Uterus (tissue), 4 donors: ENCODE data around the gene CLDN18. TPM values are rescaled to one million over a fixed set of nuclear protein-coding genes. Genes with fewer than 3 reads are reported as not detected.

Experiments used
- DNase-seq, 2 donors: peaks; one replicate each; pipeline ENCODE4 v3.0.0-alpha.2; 2019 to 2020
- H3K27ac ChIP-seq, 2 donors: fragments of 200-600 bp; sonication (generic); 1 replicate in 1 of 2; 2 replicates in 1 of 2; pipeline ENCODE4 v1.5.1; 2016 to 2018
- H3K27me3 ChIP-seq, 2 donors: fragments of 200-600 bp; sonication (generic); one replicate each; pipeline ENCODE4 v1.5.1; 2018 to 2019; ENCODE audit warnings: control low read depth in 1 of 2
- H3K36me3 ChIP-seq, 2 donors: fragments of 200-600 bp; sonication (generic); one replicate each; pipeline ENCODE4 v1.5.1; 2019; ENCODE audit warnings: control low read depth in 1 of 2
- H3K4me1 ChIP-seq, 2 donors: fragments of 200-600 bp; sonication (generic); one replicate each; pipeline ENCODE4 v1.5.1; 2018 to 2019; ENCODE audit warnings: control low read depth in 1 of 2
- H3K4me3 ChIP-seq, 2 donors: fragments of 200-600 bp; sonication (generic); 1 replicate in 1 of 2; 2 replicates in 1 of 2; pipeline ENCODE4 v1.5.1; 2018 to 2019; ENCODE audit warnings: mild to moderate bottlenecking in 1 of 2
- H3K9me3 ChIP-seq, 2 donors: fragments of 200-600 bp; sonication (generic); one replicate each; pipeline ENCODE4 v1.5.1; 2019; ENCODE audit warnings: control low read depth in 1 of 2
- CTCF ChIP-seq, 4 experiments: fragments of 200-600 bp in 2 of 4; fragments of 450-650 bp in 2 of 4; sonication (generic) in 2 of 4; IDR thresholded peaks; one replicate each; pipeline ENCODE4 v1.5.1; 2016 to 2019; ENCODE audit warnings: antibody characterized with exemption in 4 of 4, mild to moderate bottlenecking in 2 of 4, moderate library complexity in 1 of 4
- POLR2A ChIP-seq, 2 donors: fragments of 450-650 bp; IDR thresholded peaks; one replicate each; pipeline ENCODE4 v1.6.1; 2016; ENCODE audit warnings: antibody characterized with exemption in 2 of 2, mild to moderate bottlenecking in 1 of 2, moderate library complexity in 1 of 2
- intact Hi-C: fragments of 100-400 bp; cut with DNase I; formaldehyde crosslinking; loops from one replicate; pipeline ENCODE4 v1.15.1; 2023; ENCODE audit warnings: low total_unique reads
- total RNA-seq, 4 donors: library from RNA; depleted of rRNA in 3 of 4; stranded (reverse); fragments of >200 nt in 3 of 4; gene quantifications; one replicate each; pipeline versions ENCODE4 v1.1.0 to v1.2.4, GENCODE V29; 2014 to 2023
- donor health status: DM: yes; HTN: yes; CAD: no.

CLDN18 gene
- not detected for total RNA-seq

GRCh38 chr3:138009476-138010272 is at the start of gene CLDN18:
CLDN18 (plus strand) TSS chr3:138010165; CDS start chr3:138010226, 61 bp downstream.
- H3K9me3 ChIP-seq, result no peaks in the 10 kb centered on the region
- intact Hi-C loops, result no loop called here
- H3K27ac ChIP-seq, result no peak within 1 kb of the TSS
- no peak within 1 kb of the TSS for H3K4me3 ChIP-seq
- no peaks in the 10 kb centered on the region for H3K4me1 ChIP-seq
- no peak for DNase-seq
- TF ChIP-seq POLR2A (IDR thresholded peaks at IDR 0.05), result no peak
- TF ChIP-seq CTCF (IDR thresholded peaks at IDR 0.05), result no peak
- H3K27me3 ChIP-seq, result no peaks in the 10 kb centered on the region
- H3K36me3 ChIP-seq, result no peaks in the 10 kb centered on the region

- no peak for TF ChIP-seq POLR2A (IDR thresholded peaks at IDR 0.05)
- no peak for TF ChIP-seq CTCF (IDR thresholded peaks at IDR 0.05)
- no peaks in the 10 kb centered on the region for H3K9me3 ChIP-seq
- no peaks in the 10 kb centered on the region for H3K4me1 ChIP-seq
- DNase-seq, result no peak
- intact Hi-C loops, result no loop called here
- H3K27me3 ChIP-seq, result no peaks in the 10 kb centered on the region
- no peaks in the 10 kb centered on the region for H3K36me3 ChIP-seq
- H3K4me3 ChIP-seq, result no peak overlapping the region
- no peak overlapping the region for H3K27ac ChIP-seq
Observed at GRCh38 chr3:137962251-137962650, 47.7 kb upstream of the CLDN18 start.

GRCh38 chr3:137963463-137963862 is 46.5 kb upstream of the CLDN18 start:
- no peak for DNase-seq
- Histone ChIP-seq H3K27me3 (no peaks in the 10 kb centered on the region), H3K4me1 (no peaks in the 10 kb centered on the region), H3K9me3 (no peaks in the 10 kb centered on the region), H3K27ac (no peak overlapping the region), H3K4me3 (no peak overlapping the region), H3K36me3 (no peaks in the 10 kb centered on the region)
- intact Hi-C loops, result no loop called here
- TF ChIP-seq POLR2A (IDR thresholded peaks at IDR 0.05), result no peak

- TF ChIP-seq POLR2A (IDR thresholded peaks at IDR 0.05) (no peak), CTCF (IDR thresholded peaks at IDR 0.05) (peak; percentile 44 to 61 (median 55))
- no peak overlapping the region for H3K4me3 ChIP-seq
- H3K4me1 ChIP-seq, result no peaks in the 10 kb centered on the region
- no peaks in the 10 kb centered on the region for H3K9me3 ChIP-seq
- no peaks in the 10 kb centered on the region for H3K36me3 ChIP-seq
- no peaks in the 10 kb centered on the region for H3K27me3 ChIP-seq
- H3K27ac ChIP-seq, result no peak overlapping the region
- DNase-seq, result peak; percentile 22 to 50
- intact Hi-C loops, result no loop called here
Observed at GRCh38 chr3:137970914-137971831, 38.8 kb upstream of the CLDN18 start.

- intact Hi-C loops, result no loop called here
- Histone ChIP-seq H3K9me3 (no peaks in the 10 kb centered on the region), H3K27me3 (no peaks in the 10 kb centered on the region), H3K4me1 (no peaks in the 10 kb centered on the region), H3K36me3 (no peaks in the 10 kb centered on the region), H3K4me3 (no peak overlapping the region), H3K27ac (no peak overlapping the region)
- no peak for DNase-seq
- no peak for TF ChIP-seq CTCF (IDR thresholded peaks at IDR 0.05)
- no peak for TF ChIP-seq POLR2A (IDR thresholded peaks at IDR 0.05)
Observed at GRCh38 chr3:137972396-137972795, 37.6 kb upstream of the CLDN18 start.
